HCT116 (cell line): ENCODE measurements around the gene MED25. TPM values are rescaled to one million over a fixed set of nuclear protein-coding genes. Genes with fewer than 3 reads are reported as not detected.

Experiments
- ATAC-seq: fragments of 200-7000 bp; cut with Tn5 transposase; 2 replicates; pipeline ENCODE4 v1.9.1; 2020; ENCODE audit warnings: mild to moderate bottlenecking, moderate library complexity
- BruUV-seq: library from RNA; stranded (reverse); fragments of 400-500 nt; replicated peaks from 2 replicates; lab custom pipeline; 2021; lab: Mats Ljungman, UMichigan
- CTCF ChIA-PET: fragments of 300-600 bp; sonication (Branson Sonifier 250); formaldehyde crosslinking; loops from one replicate; lab custom pipeline; 2021; ENCODE audit warnings: antibody characterized with exemption; lab: Charles Lee
- POLR2A ChIA-PET: fragments of 300-600, 350-600 bp; sonication (Branson Sonifier 250); formaldehyde crosslinking; loops from one replicate; lab custom pipeline; 2021; ENCODE audit warnings: antibody characterized with exemption; lab: Charles Lee
- RAD21 ChIA-PET, 2 experiments: fragments of 300-600 bp; sonication (Branson Sonifier 250); formaldehyde crosslinking; loops; one replicate each; lab custom pipeline; 2023; ENCODE audit warnings: low total read pairs in 2 of 2; ENCODE audit not compliant: uncharacterized antibody in 2 of 2, unreplicated experiment in 2 of 2, low non-redundant PET in 1 of 2; lab: Charles Lee
- DNase-seq: peaks from one replicate; pipeline ENCODE4 v3.0.0-alpha.2; 2010; ENCODE audit warnings: low read depth, low spot score
- H2AFZ ChIP-seq: fragments of 200-600 bp; shearing (Covaris generic), sonication (generic); 2 replicates; pipeline ENCODE4 v1.6.1; 2017; ENCODE audit warnings: low read depth, mixed run types, mixed read lengths, antibody characterized with exemption, low read length; ENCODE audit not compliant: poor library complexity, severe bottlenecking
- H3K27ac ChIP-seq: 2 replicates; pipeline ENCODE4 v1.5.1; 2012; ENCODE audit warnings: low read depth, low read length
- H3K27me3 ChIP-seq: fragments of 200-600 bp; sonication (generic); 2 replicates; pipeline ENCODE4 v1.6.1; 2016; ENCODE audit warnings: mixed run types, low read length, mixed read lengths; ENCODE audit not compliant: insufficient read depth
- H3K36me3 ChIP-seq, 2 experiments: fragments of 200-500 bp in 1 of 2; fragments of 200-600 bp in 1 of 2; sonication (Bioruptor generic) in 1 of 2; sonication (generic) in 1 of 2; 2 replicates each; pipeline versions ENCODE4 v1.5.1 to v1.6.1; 2014 to 2016; ENCODE audit warnings: low read length in 2 of 2, inconsistent platforms in 1 of 2, mixed read lengths in 1 of 2, mixed run types in 1 of 2; ENCODE audit not compliant: insufficient read depth in 2 of 2, control insufficient read depth in 1 of 2
- H3K4me1 ChIP-seq, 2 experiments: fragments of 200-600 bp in 1 of 2; sonication (generic) in 1 of 2; 2 replicates each; pipeline versions ENCODE4 v1.5.1 to v1.6.1; 2012 to 2017; ENCODE audit warnings: low read length in 2 of 2, inconsistent platforms in 1 of 2, mild to moderate bottlenecking in 1 of 2, mixed read lengths in 1 of 2, mixed run types in 1 of 2, moderate library complexity in 1 of 2; ENCODE audit not compliant: insufficient read depth in 2 of 2, control insufficient read depth in 1 of 2
- H3K4me2 ChIP-seq: fragments of 200-600 bp; sonication (generic); 2 replicates; pipeline ENCODE4 v1.6.1; 2017; ENCODE audit warnings: mixed run types, low read length, mixed read lengths
- H3K4me3 ChIP-seq, 2 experiments: fragments of 200-600 bp in 1 of 2; sonication (generic) in 1 of 2; replicated peaks in 1 of 2; 2 replicates each; pipeline ENCODE4 v1.5.1; 2011 to 2016; ENCODE audit warnings: low read length in 2 of 2, control low read depth in 1 of 2, low read depth in 1 of 2, mild to moderate bottlenecking in 1 of 2, mixed read lengths in 1 of 2, mixed run types in 1 of 2
- H3K79me2 ChIP-seq: fragments of 200-600 bp; sonication (generic); 2 replicates; pipeline ENCODE4 v1.6.1; 2017; ENCODE audit warnings: mild to moderate bottlenecking, mixed run types, low read length, moderate library complexity, mixed read lengths; ENCODE audit not compliant: insufficient read depth
- H3K9ac ChIP-seq: fragments of 200-600 bp; sonication (generic); 2 replicates; pipeline ENCODE4 v1.6.1; 2016; ENCODE audit warnings: low read length, mixed read lengths
- H3K9me2 ChIP-seq: fragments of 200-600 bp; sonication (generic), shearing (Covaris generic); 2 replicates; pipeline ENCODE4 v1.6.1; 2017; ENCODE audit warnings: mixed run types, mild to moderate bottlenecking, moderate library complexity; ENCODE audit not compliant: insufficient read depth
- H3K9me3 ChIP-seq, 2 experiments: fragments of 200-500 bp in 1 of 2; fragments of 200-600 bp in 1 of 2; sonication (Bioruptor generic) in 1 of 2; sonication (generic) in 1 of 2; 2 replicates each; pipeline ENCODE4 v1.6.1; 2014 to 2017; ENCODE audit warnings: low read length in 2 of 2, mixed read lengths in 2 of 2, inconsistent platforms in 1 of 2, low read depth in 1 of 2, mild to moderate bottlenecking in 1 of 2, mixed run types in 1 of 2, moderate library complexity in 1 of 2; ENCODE audit not compliant: control insufficient read depth in 1 of 2, insufficient read depth in 1 of 2
- H4K20me1 ChIP-seq: fragments of 200-600 bp; sonication (generic), shearing (Covaris generic); 2 replicates; pipeline ENCODE4 v1.6.1; 2017; ENCODE audit warnings: mixed run types, mild to moderate bottlenecking, moderate library complexity; ENCODE audit not compliant: insufficient read depth
- ATF3 ChIP-seq: IDR thresholded peaks from 2 replicates; pipeline ENCODE4 v1.6.1; 2012
- CEBPB ChIP-seq: IDR thresholded peaks from 2 replicates; pipeline ENCODE4 v1.6.1; 2012; ENCODE audit warnings: low read depth
- CTCF ChIP-seq, 3 experiments: fragments of 200-600 bp in 1 of 3; sonication (generic) in 1 of 3; IDR thresholded peaks in 2 of 3; conservative IDR thresholded peaks in 1 of 3; 2 replicates each; pipeline ENCODE4 v1.5.1; 2012 to 2017; ENCODE audit warnings: low read depth in 2 of 3, low read length in 2 of 3, antibody characterized with exemption in 1 of 3, borderline replicate concordance in 1 of 3, control low read depth in 1 of 3, mild to moderate bottlenecking in 1 of 3, mixed read lengths in 1 of 3, mixed run types in 1 of 3, moderate library complexity in 1 of 3; ENCODE audit not compliant: insufficient read depth in 1 of 3
- EGR1 ChIP-seq: IDR thresholded peaks from 2 replicates; pipeline ENCODE4 v1.6.1; 2012; ENCODE audit warnings: low read depth
- ELF1 ChIP-seq: IDR thresholded peaks from 2 replicates; pipeline ENCODE4 v1.6.1; 2012; ENCODE audit warnings: low read depth, borderline replicate concordance
- EZH2 ChIP-seq: fragments of 200-600 bp; sonication (generic); IDR thresholded peaks from 2 replicates; pipeline ENCODE4 v1.6.1; 2017; ENCODE audit warnings: antibody characterized with exemption, mixed run types
- EZH2phosphoT487 ChIP-seq: fragments of 200-600 bp; IDR thresholded peaks from 2 replicates; pipeline ENCODE4 v1.6.1; 2018; ENCODE audit warnings: antibody characterized with exemption, borderline replicate concordance
- FOSL1 ChIP-seq: IDR thresholded peaks from 2 replicates; pipeline ENCODE4 v1.6.1; 2012; ENCODE audit warnings: low read depth
- JUND ChIP-seq: IDR thresholded peaks from 2 replicates; pipeline ENCODE4 v1.6.1; 2012
- MAX ChIP-seq: IDR thresholded peaks from 2 replicates; pipeline ENCODE4 v1.6.1; 2012
- POLR2AphosphoS5 ChIP-seq: IDR thresholded peaks from 2 replicates; pipeline ENCODE4 v1.6.1; 2011; ENCODE audit warnings: mild to moderate bottlenecking, low read depth, low read length, moderate library complexity
- RAD21 ChIP-seq: IDR thresholded peaks from 2 replicates; pipeline ENCODE4 v1.6.1; 2012; ENCODE audit warnings: low read depth, mild to moderate bottlenecking
- SIN3A ChIP-seq: IDR thresholded peaks from 2 replicates; pipeline ENCODE4 v1.6.1; 2012; ENCODE audit warnings: low read depth
- SRF ChIP-seq: IDR thresholded peaks from 2 replicates; pipeline ENCODE4 v1.6.1; 2012; ENCODE audit warnings: low read depth
- TCF7L2 ChIP-seq: IDR thresholded peaks from 2 replicates; pipeline ENCODE4 v1.7.0; 2011; ENCODE audit warnings: borderline replicate concordance, inconsistent platforms; ENCODE audit not compliant: insufficient read depth, insufficient read length; ENCODE audit errors: extremely low read depth
- ZBTB33 ChIP-seq: IDR thresholded peaks from 2 replicates; pipeline ENCODE4 v1.6.1; 2011; ENCODE audit warnings: mild to moderate bottlenecking, low read length, moderate library complexity; ENCODE audit not compliant: insufficient replicate concordance; ENCODE audit errors: extremely low read depth
- ZNF274 ChIP-seq: fragments of 200-500 bp; sonication (Bioruptor generic); IDR thresholded peaks from 2 replicates; pipeline ENCODE4 v1.6.1; 2014; ENCODE audit warnings: mild to moderate bottlenecking, low read depth, low read length, inconsistent platforms
- intact Hi-C: fragments of 100-400 bp; cut with micrococcal nuclease; formaldehyde crosslinking; loops from 2 replicates; pipeline ENCODE4 v1.10.0; 2022
- total RNA-seq: library from RNA; stranded (reverse); gene quantifications from one replicate; pipeline ENCODE4 v1.2.1, GENCODE V29; 2021; ENCODE audit not compliant: unreplicated experiment

MED25 gene
- total RNA-seq, 1 experiment from 2014 or later: 77.7 TPM

GRCh38 chr19:49869009-49869483 lies 51.0 kb downstream of the MED25 start:
- ATAC-seq (peak; percentile 25), DNase-seq (no peak)
- peak overlapping the region; percentile 91 for H3K27ac ChIP-seq
- no peak overlapping the region for H3K9ac ChIP-seq
- CTCF ChIA-PET: interaction anchor here (1.1 to 1.3 kb wide), 2 partner anchors 118 to 152 kb away, joined by 4 to 5 read pairs; no protein-coding TSS in a partner anchor
- peaks cover 3 to 20% of the 10 kb centered on the region in 2 experiments; a peak in 2 of 4 replicates for H3K36me3 ChIP-seq
- no peaks in the 10 kb centered on the region for H3K9me2 ChIP-seq
- RAD21 ChIA-PET: interaction anchor here in 1 of 2 experiments (0.6 kb wide), 1 partner anchor 460 kb away, joined by 3 read pairs; no protein-coding TSS in a partner anchor
- peaks cover 35% of the 10 kb centered on the region for H3K79me2 ChIP-seq
- TF ChIP-seq ELF1 (no peak), CEBPB (no peak), FOSL1 (no peak), RAD21 (no peak), TCF7L2 (no peak), ZBTB33 (no peak), ATF3 (no peak), CTCF (IDR thresholded peaks at IDR 0.05 in 2 of 3, conservative IDR thresholded peaks at IDR 0.05 in 1 of 3; ENCODE audit: borderline replicate concordance in 1 of 3, insufficient read depth in 1 of 3, low read depth in 2 of 3, low read length in 2 of 3) (no peak), JUND (no peak), MAX (no peak), EZH2phosphoT487 (no peak), ZNF274 (no peak), EZH2 (no peak), POLR2AphosphoS5 (no peak), SIN3A (no peak), SRF (no peak), EGR1 (no peak)
- no TSS peak for BruUV-seq
- peak overlapping the region; percentile 68 for H3K4me2 ChIP-seq
- H3K4me1 ChIP-seq: peaks cover 30 to 53% of the 10 kb centered on the region in 2 experiments; a peak in 3 of 4 replicates
- no peak overlapping the region for H2AFZ ChIP-seq
- POLR2A ChIA-PET: interaction anchor here (0.6 to 2.0 kb wide), 10 partner anchors 8 to 408 kb away, joined by 3 to 12 read pairs (median 4); partner anchors contain the start of genes AKT1S1, ATF5, NUP62 and PTOV1
- H4K20me1 ChIP-seq: peaks cover 5% of the 10 kb centered on the region; the same call in 1 of the 2 replicates
- no peaks in the 10 kb centered on the region for H3K9me3 ChIP-seq
- intact Hi-C loops: loop anchor here (1.0 to 5.0 kb wide), 2 partner anchors 8 to 102 kb away; partner anchors contain the start of genes AKT1S1, AP2A1 and TBC1D17
- no peaks in the 10 kb centered on the region for H3K27me3 ChIP-seq
- peak overlapping the region; percentile 31 to 34 for H3K4me3 ChIP-seq
